WTC11 (cell line): ENCODE measurements around the gene GGT1. TPM values are rescaled to one million over a fixed set of nuclear protein-coding genes. Genes with fewer than 3 reads are reported as not detected.

Source experiments
- ATAC-seq: fragments of 200-7000 bp; cut with Tn5 transposase; 2 replicates; pipeline ENCODE4 v1.10.0; 2021; ENCODE audit warnings: mild to moderate bottlenecking, moderate library complexity
- CTCF ChIA-PET: fragments of 300-600 bp; sonication (Branson Sonifier 250); formaldehyde crosslinking; loops from one replicate; lab custom pipeline; 2021; ENCODE audit warnings: antibody characterized with exemption; lab: Charles Lee
- POLR2A ChIA-PET: fragments of 350-600 bp; sonication (Branson Sonifier 250); formaldehyde crosslinking; loops from one replicate; lab custom pipeline; 2021; ENCODE audit warnings: antibody characterized with exemption; lab: Charles Lee
- DNase-seq: peaks from one replicate; pipeline ENCODE4 v3.0.0; 2021; ENCODE audit warnings: low spot score
- H3K27ac Mint-ChIP-seq: 2 replicates; pipeline ENCODE4 v1.8.0; 2021; ENCODE audit warnings: mixed read lengths
- H3K27me3 Mint-ChIP-seq: 2 replicates; pipeline ENCODE4 v1.8.0; 2021; ENCODE audit warnings: low read depth, mild to moderate bottlenecking, moderate library complexity, mixed read lengths
- H3K36me3 Mint-ChIP-seq: 2 replicates; pipeline ENCODE4 v1.8.0; 2021; ENCODE audit warnings: mixed read lengths
- H3K4me1 Mint-ChIP-seq: 2 replicates; pipeline ENCODE4 v1.8.0; 2022; ENCODE audit warnings: mixed read lengths
- H3K4me3 Mint-ChIP-seq: 2 replicates; pipeline ENCODE4 v1.8.0; 2021; ENCODE audit warnings: mild to moderate bottlenecking, moderate library complexity, mixed read lengths
- H3K9me3 Mint-ChIP-seq: 2 replicates; pipeline ENCODE4 v1.8.0; 2021; ENCODE audit warnings: mixed read lengths
- ARID4B ChIP-seq: sonication (generic); formaldehyde crosslinking; IDR thresholded peaks from 2 replicates; pipeline ENCODE4 v1.8.0; 2023; ENCODE audit warnings: missing genetic modification reagents, mild to moderate bottlenecking, borderline replicate concordance
- CREB1 ChIP-seq: sonication (generic); formaldehyde crosslinking; IDR thresholded peaks from 2 replicates; pipeline ENCODE4 v1.8.0; 2023; ENCODE audit warnings: mild to moderate bottlenecking, missing genetic modification reagents
- CREM ChIP-seq: sonication (generic); formaldehyde crosslinking; IDR thresholded peaks from 2 replicates; pipeline ENCODE4 v1.8.1; 2022; ENCODE audit warnings: mild to moderate bottlenecking, missing genetic modification reagents, moderate library complexity
- CTCF ChIP-seq: fragments of 200-600 bp; IDR thresholded peaks from 2 replicates; pipeline ENCODE4 v1.8.0; 2022; ENCODE audit warnings: antibody characterized with exemption
- EMX1 ChIP-seq: fragments of 250-450 bp; sonication (Bioruptor Pico); IDR thresholded peaks from 2 replicates; pipeline ENCODE4 v1.8.0; 2021; ENCODE audit warnings: mild to moderate bottlenecking
- ESRRA ChIP-seq: sonication (generic); formaldehyde crosslinking; IDR thresholded peaks from 2 replicates; pipeline ENCODE4 v1.8.1; 2022; ENCODE audit warnings: mild to moderate bottlenecking, missing genetic modification reagents, borderline replicate concordance
- FOXK1 ChIP-seq: sonication (generic); formaldehyde crosslinking; IDR thresholded peaks from 2 replicates; pipeline ENCODE4 v1.8.0; 2022; ENCODE audit warnings: mild to moderate bottlenecking, moderate library complexity, missing genetic modification reagents
- IRF1 ChIP-seq: sonication (generic); formaldehyde crosslinking; IDR thresholded peaks from 2 replicates; pipeline ENCODE4 v1.8.0; 2023; ENCODE audit warnings: missing genetic modification reagents
- JUN ChIP-seq: sonication (generic); formaldehyde crosslinking; IDR thresholded peaks from 2 replicates; pipeline ENCODE4 v1.8.0; 2023; ENCODE audit warnings: mild to moderate bottlenecking, missing genetic modification reagents
- MYBL2 ChIP-seq: sonication (generic); formaldehyde crosslinking; IDR thresholded peaks from 2 replicates; pipeline ENCODE4 v1.8.1; 2023; ENCODE audit warnings: mild to moderate bottlenecking, moderate library complexity, missing genetic modification reagents
- NR2C2 ChIP-seq: sonication (generic); formaldehyde crosslinking; IDR thresholded peaks from 2 replicates; pipeline ENCODE4 v1.8.0; 2022; ENCODE audit warnings: mild to moderate bottlenecking, missing genetic modification reagents
- PRDM15 ChIP-seq: sonication (generic); formaldehyde crosslinking; IDR thresholded peaks from 2 replicates; pipeline ENCODE4 v1.8.0; 2022; ENCODE audit warnings: missing genetic modification reagents
- USF2 ChIP-seq: sonication (generic); formaldehyde crosslinking; IDR thresholded peaks from 2 replicates; pipeline ENCODE4 v1.8.1; 2023; ENCODE audit warnings: mild to moderate bottlenecking, missing genetic modification reagents, moderate library complexity
- ZNF121 ChIP-seq: sonication (generic); formaldehyde crosslinking; IDR thresholded peaks from 2 replicates; pipeline ENCODE4 v1.8.0; 2023; ENCODE audit warnings: missing genetic modification reagents
- ZNF317 ChIP-seq: sonication (generic); formaldehyde crosslinking; IDR thresholded peaks from 2 replicates; pipeline ENCODE4 v1.8.1; 2023; ENCODE audit warnings: low read depth, mild to moderate bottlenecking, moderate library complexity, missing genetic modification reagents, borderline replicate concordance
- ZNF425 ChIP-seq: fragments of 250-450 bp; sonication (Bioruptor Pico); conservative IDR thresholded peaks from 2 replicates; pipeline ENCODE4 v1.9.0; 2021; ENCODE audit warnings: mild to moderate bottlenecking
- ZSCAN18 ChIP-seq: fragments of 250-450 bp; sonication (Bioruptor Pico); IDR thresholded peaks from 2 replicates; pipeline ENCODE4 v2.1.2; 2022; ENCODE audit warnings: mild to moderate bottlenecking, moderate library complexity
- total RNA-seq: library from RNA; stranded (reverse); gene quantifications from 3 replicates; pipeline ENCODE4 v1.2.3, GENCODE V29; 2021

Gene GGT1
- total RNA-seq, 1 experiment from 2014 or later: 33.7 TPM

- no peak for TF ChIP-seq ARID4B (CRISPR knock-in tag)
- no peak for TF ChIP-seq JUN (CRISPR knock-in tag)
- no peak for TF ChIP-seq ESRRA (CRISPR knock-in tag)
- TF ChIP-seq ZSCAN18 (CRISPR knock-in tag): no peak
- no peak for TF ChIP-seq MYBL2 (CRISPR knock-in tag)
- TF ChIP-seq CTCF: no peak
- TF ChIP-seq EMX1 (CRISPR knock-in tag): no peak
- no peak for TF ChIP-seq ZNF317 (CRISPR knock-in tag)
- TF ChIP-seq, all 79 proteins: peak for 0
These were observed 15.0 kb upstream of the GGT1 start (continued) for GRCh38 chr22:24587948-24588347.

- H3K9me3 Mint-ChIP-seq: no peaks in the 10 kb centered on the region
- H3K27me3 Mint-ChIP-seq: no peaks in the 10 kb centered on the region
- no peak overlapping the region for H3K27ac Mint-ChIP-seq
- ChIA-PET POLR2A (no interaction called here), CTCF (no interaction called here)
- H3K36me3 Mint-ChIP-seq: no peaks in the 10 kb centered on the region
- ATAC-seq (no peak), DNase-seq (no peak)
- H3K4me1 Mint-ChIP-seq: peaks cover 7% of the 10 kb centered on the region; the same call in 1 of the 2 replicates
- TF ChIP-seq EMX1 (CRISPR knock-in tag) (no peak), ZNF121 (CRISPR knock-in tag) (no peak), PRDM15 (CRISPR knock-in tag) (no peak)
- H3K4me3 Mint-ChIP-seq: no peak overlapping the region
These were observed 14.6 kb upstream of the GGT1 start for GRCh38 chr22:24588381-24588756.

- ChIA-PET POLR2A (no interaction called here), CTCF (no interaction called here)
- ATAC-seq: no peak
- Mint-ChIP-seq H3K9me3 (no peaks in the 10 kb centered on the region), H3K27me3 (no peaks in the 10 kb centered on the region), H3K4me1 (peaks cover 8% of the 10 kb centered on the region; the same call in 1 of the 2 replicates), H3K36me3 (no peaks in the 10 kb centered on the region), H3K4me3 (no peak overlapping the region), H3K27ac (no peak overlapping the region)
- DNase-seq: no peak
- TF ChIP-seq CREM (no peak), NR2C2 (CRISPR knock-in tag) (no peak), USF2 (CRISPR knock-in tag) (no peak), IRF1 (CRISPR knock-in tag) (no peak), FOXK1 (CRISPR knock-in tag) (no peak), CREB1 (no peak), ZNF425 (CRISPR knock-in tag) (no peak), MYBL2 (CRISPR knock-in tag) (no peak)
These were observed 14.1 kb upstream of the GGT1 start for GRCh38 chr22:24588757-24589481.
